H9 (cell line): Measurements from ENCODE around the gene RSAD1. TPM values are rescaled to one million over a fixed set of nuclear protein-coding genes. Genes with fewer than 3 reads are reported as not detected.

Experiments used
- DNase-seq: peaks from one replicate; pipeline ENCODE4 v3.0.0-alpha.2; 2017
- H2AFZ ChIP-seq: one replicate; pipeline ENCODE4 v1.6.1; 2013; ENCODE audit warnings: mild to moderate bottlenecking, low read length, control low read depth, moderate library complexity
- H2AK5ac ChIP-seq: 2 replicates; pipeline ENCODE4 v1.6.1; 2013; ENCODE audit warnings: low read length, control low read depth, mixed read lengths; ENCODE audit not compliant: insufficient read length
- H2BK120ac ChIP-seq: one replicate; pipeline ENCODE4 v1.6.1; 2013; ENCODE audit warnings: low read depth, mild to moderate bottlenecking, low read length, control low read depth, inconsistent platforms; ENCODE audit not compliant: poor library complexity, severe bottlenecking
- H2BK12ac ChIP-seq: 2 replicates; pipeline ENCODE4 v1.6.1; 2013; ENCODE audit warnings: low read length, control low read depth, mixed read lengths, low read depth; ENCODE audit not compliant: insufficient read length
- H2BK15ac ChIP-seq: 2 replicates; pipeline ENCODE4 v1.6.1; 2013; ENCODE audit warnings: low read depth, low read length, control low read depth
- H2BK20ac ChIP-seq: one replicate; pipeline ENCODE4 v1.6.1; 2013; ENCODE audit warnings: low read depth, mild to moderate bottlenecking, low read length, control low read depth, inconsistent platforms; ENCODE audit not compliant: poor library complexity, severe bottlenecking
- H2BK5ac ChIP-seq: 2 replicates; pipeline ENCODE4 v1.6.1; 2013; ENCODE audit warnings: low read length, control low read depth, mixed read lengths; ENCODE audit not compliant: insufficient read length
- H3K14ac ChIP-seq: 2 replicates; pipeline ENCODE4 v1.6.1; 2013; ENCODE audit warnings: low read length, control low read depth; ENCODE audit not compliant: insufficient read depth
- H3K18ac ChIP-seq: 2 replicates; pipeline ENCODE4 v1.6.1; 2013; ENCODE audit warnings: low read depth, mild to moderate bottlenecking, mixed read lengths, low read length, control low read depth; ENCODE audit not compliant: insufficient read length
- H3K23ac ChIP-seq: 2 replicates; pipeline ENCODE4 v1.6.1; 2013; ENCODE audit warnings: low read length, control low read depth, mixed read lengths, low read depth; ENCODE audit not compliant: insufficient read length
- H3K23me2 ChIP-seq: 2 replicates; pipeline ENCODE4 v1.6.1; 2013; ENCODE audit warnings: low read depth, mild to moderate bottlenecking, mixed read lengths, low read length, control low read depth; ENCODE audit not compliant: insufficient read length, poor library complexity, severe bottlenecking
- H3K27ac ChIP-seq: 2 replicates; pipeline ENCODE4 v1.5.1; 2013; ENCODE audit warnings: low read length, control low read depth, mixed read lengths, low read depth; ENCODE audit not compliant: insufficient read length
- H3K27me3 ChIP-seq: 2 replicates; pipeline ENCODE4 v1.6.1; 2013; ENCODE audit warnings: low read length, control low read depth, inconsistent platforms; ENCODE audit not compliant: insufficient read depth
- H3K4ac ChIP-seq: 2 replicates; pipeline ENCODE4 v1.6.1; 2013; ENCODE audit warnings: low read depth, mild to moderate bottlenecking, control low read depth, inconsistent platforms, low read length, moderate library complexity
- H3K4me1 ChIP-seq: 2 replicates; pipeline ENCODE4 v1.6.1; 2013; ENCODE audit warnings: low read length, control low read depth, inconsistent platforms; ENCODE audit not compliant: insufficient read depth
- H3K4me2 ChIP-seq: 2 replicates; pipeline ENCODE4 v1.6.1; 2013; ENCODE audit warnings: low read length, control low read depth, mixed read lengths; ENCODE audit not compliant: insufficient read length, insufficient read depth
- H3K56ac ChIP-seq: 2 replicates; pipeline ENCODE4 v1.6.1; 2013; ENCODE audit warnings: low read depth, mild to moderate bottlenecking, mixed read lengths, low read length, control low read depth; ENCODE audit not compliant: insufficient read length
- H3K79me1 ChIP-seq: 2 replicates; pipeline ENCODE4 v1.6.1; 2013; ENCODE audit warnings: low read depth, mild to moderate bottlenecking, moderate library complexity, low read length, control low read depth, inconsistent platforms; ENCODE audit not compliant: insufficient read depth, poor library complexity, severe bottlenecking
- H3K79me2 ChIP-seq: 2 replicates; pipeline ENCODE4 v1.6.1; 2013; ENCODE audit warnings: low read length, control low read depth, inconsistent platforms; ENCODE audit not compliant: insufficient read depth
- H3K9ac ChIP-seq: 2 replicates; pipeline ENCODE4 v1.6.1; 2013; ENCODE audit warnings: low read length, control low read depth, mixed read lengths; ENCODE audit not compliant: insufficient read length; ENCODE audit errors: extremely low read depth
- H3K9me3 ChIP-seq: one replicate; pipeline ENCODE4 v1.6.1; 2013; ENCODE audit warnings: low read depth, low read length, inconsistent platforms; ENCODE audit not compliant: control insufficient read depth
- H3T11ph ChIP-seq: one replicate; pipeline ENCODE4 v1.6.1; 2013; ENCODE audit warnings: mild to moderate bottlenecking, low read length, control low read depth, inconsistent platforms
- H4K20me1 ChIP-seq: one replicate; pipeline ENCODE4 v1.6.1; 2013; ENCODE audit not compliant: control insufficient read depth, insufficient read length, insufficient read depth
- H4K5ac ChIP-seq: 2 replicates; pipeline ENCODE4 v1.6.1; 2013; ENCODE audit warnings: low read depth, mild to moderate bottlenecking, mixed read lengths, low read length, control low read depth; ENCODE audit not compliant: insufficient read length
- H4K8ac ChIP-seq: replicated peaks from 2 replicates; pipeline ENCODE4 v1.6.1; 2013; ENCODE audit warnings: low read length, control low read depth, mixed read lengths, low read depth; ENCODE audit not compliant: insufficient read length
- H4K91ac ChIP-seq: 2 replicates; pipeline ENCODE4 v1.6.1; 2013; ENCODE audit warnings: low read depth, mild to moderate bottlenecking, moderate library complexity, mixed read lengths, low read length, control low read depth; ENCODE audit not compliant: insufficient read length
- H3K27ac Mint-ChIP-seq, 3 experiments: 2 replicates in 2 of 3; 3 replicates in 1 of 3; pipeline ENCODE4 v1.8.0; 2020 to 2021; ENCODE audit warnings: mixed read lengths in 3 of 3, mild to moderate bottlenecking in 1 of 3, moderate library complexity in 1 of 3
- H3K27me3 Mint-ChIP-seq: 2 replicates; pipeline ENCODE4 v1.8.0; 2021; ENCODE audit warnings: low read depth, mild to moderate bottlenecking, moderate library complexity, mixed read lengths
- H3K36me3 Mint-ChIP-seq, 3 experiments: 2 replicates in 2 of 3; 3 replicates in 1 of 3; pipeline ENCODE4 v1.8.0; 2020 to 2021; ENCODE audit warnings: low read depth in 3 of 3, mixed read lengths in 3 of 3; ENCODE audit not compliant: insufficient read depth in 1 of 3
- H3K4me1 Mint-ChIP-seq, 2 experiments: 2 replicates each; pipeline ENCODE4 v1.8.0; 2020; ENCODE audit warnings: mixed read lengths in 2 of 2
- H3K4me3 Mint-ChIP-seq, 2 experiments: 2 replicates in 1 of 2; 3 replicates in 1 of 2; pipeline ENCODE4 v1.8.0; 2020 to 2021; ENCODE audit warnings: mild to moderate bottlenecking in 2 of 2, mixed read lengths in 2 of 2, moderate library complexity in 1 of 2
- H3K9me3 Mint-ChIP-seq, 2 experiments: 2 replicates in 1 of 2; 3 replicates in 1 of 2; pipeline ENCODE4 v1.8.0; 2020; ENCODE audit warnings: mild to moderate bottlenecking in 2 of 2, mixed read lengths in 2 of 2, moderate library complexity in 1 of 2
- WGBS: extraction: QIAGEN DNeasy Blood & Tissue Kit; methylation state at CpG from one replicate; pipeline ENCODE4 v1.1.7; 2013; ENCODE audit warnings: missing lambda C conversion rate, low lambda C conversion rate, mixed read lengths; ENCODE audit not compliant: insufficient read length; ENCODE audit errors: extremely low coverage; 5-methylcytosine and 5-hydroxymethylcytosine counted together
- total RNA-seq: library from RNA; stranded (reverse); gene quantifications from 2 replicates; pipeline ENCODE4 v1.2.1, GENCODE V29; 2021
- TF ChIP-seq, protein P1 (sequence below): fragments of 200-600 bp; sonication (generic); conservative IDR thresholded peaks from 3 replicates; pipeline ENCODE4 v1.8.0; 2021; ENCODE audit warnings: antibody characterized with exemption, mild to moderate bottlenecking

Gene RSAD1
- total RNA-seq, 1 experiment from 2014 or later: 27.9 TPM

- Histone ChIP-seq H2BK15ac (no peak overlapping the region), H3T11ph (no peak overlapping the region), H3K23ac (no peak overlapping the region), H2AK5ac (no peak overlapping the region), H3K79me2 (no peaks in the 10 kb centered on the region), H3K9me3 (no peaks in the 10 kb centered on the region), H3K79me1 (no peaks in the 10 kb centered on the region), H4K8ac (no peak overlapping the region), H4K20me1 (no peaks in the 10 kb centered on the region), H2AFZ (no peak overlapping the region), H3K27ac (no peak overlapping the region), H3K18ac (no peak overlapping the region), H3K14ac (no peak overlapping the region), H2BK120ac (no peak overlapping the region), H3K4ac (no peak overlapping the region), H3K9ac (no peak overlapping the region), H3K56ac (no peak overlapping the region), H3K4me1 (no peaks in the 10 kb centered on the region), H2BK20ac (no peak overlapping the region), H4K91ac (no peak overlapping the region), H3K27me3 (no peaks in the 10 kb centered on the region), H2BK5ac (no peak overlapping the region), H2BK12ac (no peak overlapping the region), H4K5ac (no peak overlapping the region), H3K23me2 (peaks cover 2% of the 10 kb centered on the region), H3K4me2 (no peak overlapping the region)
- Mint-ChIP-seq H3K4me1 (no peaks in the 10 kb centered on the region), H3K36me3 (peaks cover 0 to 2% (median 0%) of the 10 kb centered on the region in 3 experiments; a peak in 1 of 7 replicates), H3K27me3 (no peaks in the 10 kb centered on the region), H3K9me3 (no peaks in the 10 kb centered on the region), H3K4me3 (no peak overlapping the region), H3K27ac (no peak overlapping the region)
- WGBS: no CpG with 5 or more reads among the region's 16 CpGs
- TF ChIP-seq, protein P1, sequence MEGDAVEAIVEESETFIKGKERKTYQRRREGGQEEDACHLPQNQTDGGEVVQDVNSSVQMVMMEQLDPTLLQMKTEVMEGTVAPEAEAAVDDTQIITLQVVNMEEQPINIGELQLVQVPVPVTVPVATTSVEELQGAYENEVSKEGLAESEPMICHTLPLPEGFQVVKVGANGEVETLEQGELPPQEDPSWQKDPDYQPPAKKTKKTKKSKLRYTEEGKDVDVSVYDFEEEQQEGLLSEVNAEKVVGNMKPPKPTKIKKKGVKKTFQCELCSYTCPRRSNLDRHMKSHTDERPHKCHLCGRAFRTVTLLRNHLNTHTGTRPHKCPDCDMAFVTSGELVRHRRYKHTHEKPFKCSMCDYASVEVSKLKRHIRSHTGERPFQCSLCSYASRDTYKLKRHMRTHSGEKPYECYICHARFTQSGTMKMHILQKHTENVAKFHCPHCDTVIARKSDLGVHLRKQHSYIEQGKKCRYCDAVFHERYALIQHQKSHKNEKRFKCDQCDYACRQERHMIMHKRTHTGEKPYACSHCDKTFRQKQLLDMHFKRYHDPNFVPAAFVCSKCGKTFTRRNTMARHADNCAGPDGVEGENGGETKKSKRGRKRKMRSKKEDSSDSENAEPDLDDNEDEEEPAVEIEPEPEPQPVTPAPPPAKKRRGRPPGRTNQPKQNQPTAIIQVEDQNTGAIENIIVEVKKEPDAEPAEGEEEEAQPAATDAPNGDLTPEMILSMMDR: no peak
- DNase-seq: no peak
Measured at GRCh38 chr17:50458701-50459676, 19.7 kb upstream of the RSAD1 start.
